ENCODE results near the gene UPB1.

- TF ChIP-seq POLR2A (IDR thresholded peaks at IDR 0.05; ENCODE audit: low read depth, low read length) (no peak), TCF12 (IDR thresholded peaks at IDR 0.05; ENCODE audit: low read depth, low read length) (no peak), IRF3 (IDR thresholded peaks at IDR 0.05) (no peak), RFX5 (IDR thresholded peaks at IDR 0.05; ENCODE audit: low read depth, low read length) (no peak), CTCF (IDR thresholded peaks at IDR 0.05 in 2 of 3, conservative IDR thresholded peaks at IDR 0.05 in 1 of 3; ENCODE audit: control insufficient read depth in 2 of 3, extremely low read depth in 1 of 3, insufficient read depth in 1 of 3, low read depth in 3 of 3, low read length in 3 of 3) (no peak)
Measured at GRCh38 chr22:24466716-24467328, 28.3 kb upstream of the UPB1 start.

Data from GM12878 (cell line).